ENCODE measurements around the gene USP5. TPM values are rescaled to one million over a fixed set of nuclear protein-coding genes. Genes with fewer than 3 reads are reported as not detected.
A peak's percentile ranks its signal among the peaks of the same experiment; 100 is the strongest.

USP5 gene
- total RNA-seq, 1 donor from 2014 or later = 83.5 TPM

DNA sequence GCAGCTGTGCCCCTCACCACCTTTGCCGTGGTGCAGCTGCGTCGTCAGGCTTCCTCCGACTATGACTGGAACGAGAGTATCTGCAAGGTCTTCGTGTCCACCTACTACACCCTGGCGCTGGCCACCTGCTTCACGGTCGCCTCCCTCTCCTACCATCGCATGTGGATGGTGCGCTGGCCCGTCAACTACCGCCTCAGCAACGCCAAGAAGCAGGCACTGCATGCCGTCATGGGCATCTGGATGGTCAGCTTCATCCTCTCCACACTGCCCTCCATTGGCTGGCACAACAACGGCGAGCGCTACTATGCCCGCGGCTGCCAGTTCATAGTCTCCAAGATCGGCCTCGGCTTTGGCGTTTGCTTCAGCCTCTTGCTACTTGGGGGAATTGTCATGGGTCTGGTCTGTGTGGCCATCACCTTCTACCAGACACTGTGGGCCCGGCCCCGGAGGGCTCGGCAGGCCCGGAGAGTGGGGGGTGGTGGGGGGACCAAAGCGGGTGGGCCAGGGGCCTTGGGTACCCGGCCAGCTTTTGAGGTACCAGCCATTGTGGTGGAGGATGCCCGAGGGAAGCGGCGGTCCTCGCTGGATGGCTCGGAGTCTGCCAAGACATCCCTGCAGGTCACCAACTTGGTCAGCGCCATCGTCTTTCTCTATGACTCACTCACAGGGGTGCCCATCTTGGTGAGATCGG lies 27.7 kb upstream of the USP5 start:
- intact Hi-C loops (cut with DNase I) = no loop called here
- no peak for DNase-seq (ENCODE audit: low spot score)

DNA sequence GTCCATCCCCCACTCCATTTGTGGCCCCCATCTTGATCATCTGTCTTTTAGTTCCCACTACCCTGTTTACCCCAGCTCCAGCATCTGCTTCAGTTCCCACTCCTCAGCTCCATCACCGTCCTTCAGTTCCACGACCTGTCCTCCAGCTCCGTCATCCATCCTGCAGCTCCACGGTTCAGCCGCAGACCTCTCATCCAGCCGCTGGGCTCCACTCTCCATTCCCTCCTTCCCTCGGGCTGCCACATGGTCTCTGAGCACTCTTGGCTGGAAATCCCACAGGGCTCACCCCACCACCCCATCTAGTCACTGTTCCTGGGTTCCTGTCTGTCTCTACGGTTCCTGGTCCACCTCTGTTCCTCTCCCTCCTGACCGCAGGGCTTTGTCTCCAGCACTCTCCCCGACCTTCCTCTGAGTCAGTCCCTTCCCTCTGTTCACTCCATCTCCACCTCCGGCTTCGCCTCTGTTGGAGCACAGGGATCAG lies 27.0 kb upstream of the USP5 start:
- intact Hi-C loops (cut with DNase I) = loop anchor here (5.0 kb wide), 3 partner anchors 58 to 213 kb away; partner anchors contain the start of genes MLF2 and PTMS
- DNase-seq (ENCODE audit: low spot score) = no peak

DNA sequence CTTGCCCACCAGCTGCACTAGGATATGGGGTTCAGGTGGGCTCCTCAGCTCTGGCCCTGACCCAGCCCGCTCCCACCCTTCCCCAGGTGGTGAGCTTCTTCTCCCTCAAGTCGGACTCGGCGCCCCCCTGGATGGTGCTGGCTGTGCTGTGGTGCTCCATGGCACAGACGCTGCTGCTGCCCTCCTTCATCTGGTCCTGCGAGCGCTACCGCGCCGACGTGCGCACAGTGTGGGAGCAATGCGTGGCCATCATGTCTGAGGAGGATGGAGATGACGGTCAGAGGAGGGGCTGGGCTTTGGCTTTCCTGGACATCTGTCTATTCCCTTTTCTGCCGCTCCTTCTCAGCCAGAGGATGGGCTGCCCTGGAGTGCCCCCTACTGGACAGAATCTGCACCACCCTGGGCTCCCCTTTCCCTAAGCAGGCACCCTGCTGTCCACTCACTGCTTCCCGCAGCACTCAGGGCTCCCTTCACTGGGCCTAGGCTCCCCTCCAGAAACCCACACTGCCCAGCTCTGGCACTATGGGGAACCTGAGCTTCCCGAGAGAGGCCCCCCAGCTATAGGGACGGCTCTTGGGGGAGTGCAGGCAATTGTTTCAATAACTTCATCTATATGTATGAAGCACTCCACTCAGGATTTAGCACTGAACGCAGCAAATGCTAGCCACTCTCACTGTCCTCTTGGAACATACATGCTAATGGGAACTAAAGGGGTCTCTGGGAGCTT lies 26.4 kb upstream of the USP5 start:
- DNase-seq (ENCODE audit: low spot score) = peak; percentile 93
- intact Hi-C loops (cut with DNase I) = loop anchor here (5.0 kb wide), 3 partner anchors 58 to 213 kb away; partner anchors contain the start of genes MLF2 and PTMS

DNA sequence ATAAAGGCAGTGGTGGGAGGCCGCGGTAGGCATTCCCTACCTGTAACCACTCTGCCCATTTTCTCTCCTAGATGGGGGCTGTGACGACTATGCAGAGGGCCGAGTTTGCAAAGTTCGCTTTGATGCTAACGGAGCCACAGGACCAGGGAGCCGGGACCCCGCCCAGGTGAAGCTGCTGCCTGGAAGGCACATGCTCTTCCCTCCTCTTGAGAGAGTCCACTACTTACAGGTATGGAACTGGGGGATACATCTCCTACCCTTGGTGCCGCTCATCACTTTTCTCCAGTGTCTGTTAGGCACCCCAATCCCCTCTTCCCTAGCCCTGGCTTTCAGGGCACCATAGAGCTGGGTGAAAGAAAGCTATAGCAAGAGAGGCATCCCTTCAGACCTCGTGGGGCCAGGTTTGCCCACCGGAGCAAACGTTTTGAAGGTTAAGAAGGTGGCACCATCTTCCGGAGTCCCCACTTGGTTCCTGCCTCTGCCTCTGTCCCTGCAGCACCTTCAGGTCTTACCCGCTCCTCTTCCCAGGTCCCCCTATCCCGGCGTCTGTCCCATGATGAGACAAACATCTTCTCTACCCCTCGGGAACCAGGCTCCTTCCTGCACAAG lies 25.7 kb upstream of the USP5 start:
- no peak for DNase-seq (ENCODE audit: low spot score)
- intact Hi-C loops (cut with DNase I) = loop anchor here (5.0 kb wide), 3 partner anchors 59 to 214 kb away; partner anchors contain the start of genes MLF2 and PTMS

DNA sequence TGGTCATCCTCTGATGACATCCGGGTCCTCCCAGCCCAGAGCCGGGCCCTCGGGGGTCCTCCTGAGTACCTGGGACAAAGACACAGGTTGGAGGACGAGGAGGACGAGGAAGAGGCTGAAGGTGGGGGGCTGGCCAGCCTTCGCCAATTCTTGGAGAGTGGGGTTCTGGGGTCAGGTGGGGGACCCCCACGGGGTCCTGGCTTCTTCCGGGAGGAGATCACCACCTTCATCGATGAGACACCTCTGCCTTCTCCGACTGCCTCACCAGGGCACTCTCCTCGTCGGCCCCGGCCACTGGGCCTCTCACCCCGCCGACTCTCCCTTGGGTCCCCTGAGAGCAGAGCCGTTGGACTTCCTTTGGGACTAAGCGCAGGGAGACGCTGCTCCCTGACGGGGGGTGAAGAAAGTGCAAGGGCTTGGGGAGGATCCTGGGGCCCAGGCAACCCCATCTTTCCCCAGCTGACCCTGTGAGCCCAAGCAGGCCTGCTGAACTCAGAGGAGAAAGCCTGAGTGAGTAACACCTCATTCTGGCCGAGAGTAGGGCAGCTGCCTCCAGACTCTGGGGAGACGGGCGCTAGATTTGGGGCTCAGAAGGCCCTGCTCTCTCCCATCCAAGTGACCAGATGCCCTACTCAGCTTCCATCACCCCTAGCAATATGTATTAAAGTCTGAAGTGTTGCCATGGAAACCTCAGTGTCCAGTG lies 25.1 kb upstream of the USP5 start:
- intact Hi-C loops (cut with DNase I) = loop anchor here (5.0 kb wide), 3 partner anchors 60 to 215 kb away; partner anchors contain the start of genes MLF2 and PTMS
- no peak for DNase-seq (ENCODE audit: low spot score)

DNA sequence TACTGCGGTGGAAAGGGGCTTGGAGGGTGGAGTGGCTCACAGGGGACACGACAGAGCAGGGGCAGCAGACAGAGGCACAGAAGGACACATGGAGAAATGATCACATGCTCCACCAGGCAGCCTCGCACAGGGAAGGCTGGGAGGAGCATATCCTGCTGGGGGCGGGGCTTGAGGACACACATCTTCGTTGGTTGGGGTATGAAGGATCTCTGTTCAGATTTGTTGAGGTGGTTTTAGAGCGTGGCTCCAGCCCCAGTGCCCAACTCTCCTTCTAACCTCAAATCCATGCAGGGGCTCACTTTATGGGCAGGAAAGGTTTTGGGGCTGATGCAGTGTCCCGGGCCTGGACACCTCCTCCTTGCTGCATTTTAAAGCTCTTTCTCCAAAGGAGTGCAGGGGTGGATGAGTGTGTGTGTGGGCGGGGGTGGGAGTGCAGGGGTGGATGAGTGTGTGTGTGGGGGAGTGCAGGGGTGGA lies 24.5 kb upstream of the USP5 start:
- peak; percentile 90 for DNase-seq (ENCODE audit: low spot score)
- intact Hi-C loops (cut with DNase I) = loop anchor here (5.0 kb wide), 3 partner anchors 60 to 215 kb away; partner anchors contain the start of genes MLF2 and PTMS

DNA sequence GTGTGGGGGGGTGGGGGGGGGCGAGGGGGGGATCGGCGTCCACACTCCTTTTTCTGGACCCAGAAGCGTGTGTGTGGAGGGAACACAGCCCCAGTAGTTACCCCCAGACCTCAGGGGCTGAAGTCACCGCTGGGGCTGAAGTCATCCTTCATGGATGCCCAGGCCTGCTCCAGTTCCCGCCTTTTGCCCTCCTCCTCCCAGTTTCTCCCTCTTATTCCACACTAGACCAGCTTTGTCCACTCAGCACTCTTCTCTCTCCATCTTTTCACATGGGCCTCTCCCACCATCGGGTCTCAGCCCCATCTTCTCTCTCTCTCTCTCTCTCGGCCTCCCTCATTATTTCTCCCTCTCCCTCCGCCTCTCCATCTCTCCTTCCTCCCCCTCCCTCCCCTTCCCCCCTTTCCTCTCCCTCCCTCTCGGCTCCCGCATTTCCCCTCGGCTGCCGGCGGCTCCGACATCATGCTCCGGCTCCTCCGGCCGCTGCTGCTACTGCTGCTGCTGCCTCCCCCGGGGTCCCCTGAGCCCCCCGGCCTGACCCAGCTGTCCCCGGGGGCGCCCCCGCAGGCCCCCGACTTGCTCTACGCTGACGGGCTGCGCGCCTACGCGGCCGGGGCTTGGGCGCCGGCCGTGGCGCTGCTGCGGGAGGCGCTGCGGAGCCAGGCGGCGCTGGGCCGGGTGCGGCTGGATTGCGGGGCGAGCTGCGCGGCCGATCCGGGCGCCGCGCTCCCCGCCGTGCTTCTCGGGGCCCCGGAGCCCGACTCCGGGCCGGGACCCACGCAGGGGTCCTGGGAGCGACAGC lies 23.8 kb upstream of the USP5 start, which contains the start of gene P3H3:
TSS of gene P3H3 (plus strand) at position 426 of the 799 bp plus-strand sequence. CDS start at position 460, 34 bp downstream.
- DNase-seq (ENCODE audit: low spot score) = no peak

DNA sequence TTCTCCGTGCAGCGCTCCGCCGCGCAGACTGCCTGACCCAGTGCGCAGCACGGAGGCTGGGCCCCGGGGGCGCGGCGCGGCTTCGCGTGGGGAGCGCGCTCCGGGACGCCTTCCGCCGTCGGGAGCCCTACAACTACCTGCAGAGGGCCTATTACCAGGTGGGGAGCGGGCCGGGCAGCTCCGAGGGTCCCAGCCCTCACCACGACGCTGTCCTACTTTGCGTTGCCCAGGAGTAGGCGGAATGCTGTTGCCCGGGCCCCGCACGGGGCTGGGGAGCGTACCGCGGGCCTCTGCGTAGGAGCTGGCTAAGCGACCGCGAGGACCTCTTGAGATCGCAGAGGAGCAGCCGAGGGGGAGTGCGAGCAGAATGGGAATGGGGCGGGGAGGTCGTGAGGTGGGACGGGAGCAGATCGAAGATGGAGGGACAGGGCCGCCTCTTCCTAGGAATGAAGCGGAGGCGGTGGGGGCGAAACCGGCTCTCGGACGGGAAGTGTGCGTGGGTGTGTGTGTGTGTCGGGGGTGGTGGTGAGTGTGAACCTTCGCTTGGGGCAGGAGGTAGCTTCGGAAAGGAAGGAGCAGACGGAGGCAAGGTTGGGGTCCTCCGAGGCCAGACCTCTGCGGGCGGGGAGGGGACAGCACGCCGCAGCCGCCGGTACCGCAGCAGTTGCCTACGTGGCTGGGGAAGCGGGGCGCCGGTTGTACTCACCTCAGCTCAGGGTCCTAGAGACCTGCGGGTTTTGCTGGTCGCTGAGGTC lies 23.0 kb upstream of the USP5 start:
- intact Hi-C loops (cut with DNase I) = loop anchor here (5.0 kb wide), 3 partner anchors 62 to 217 kb away; partner anchors contain the start of genes MLF2 and PTMS
- DNase-seq (ENCODE audit: low spot score) = no peak

More for the DNA sequence above, 23.8 kb upstream of the USP5 start, which contains the start of gene P3H3:
- intact Hi-C loops (cut with DNase I) = loop anchor here (5.0 kb wide), 3 partner anchors 61 to 216 kb away; partner anchors contain the start of genes MLF2 and PTMS

DNA sequence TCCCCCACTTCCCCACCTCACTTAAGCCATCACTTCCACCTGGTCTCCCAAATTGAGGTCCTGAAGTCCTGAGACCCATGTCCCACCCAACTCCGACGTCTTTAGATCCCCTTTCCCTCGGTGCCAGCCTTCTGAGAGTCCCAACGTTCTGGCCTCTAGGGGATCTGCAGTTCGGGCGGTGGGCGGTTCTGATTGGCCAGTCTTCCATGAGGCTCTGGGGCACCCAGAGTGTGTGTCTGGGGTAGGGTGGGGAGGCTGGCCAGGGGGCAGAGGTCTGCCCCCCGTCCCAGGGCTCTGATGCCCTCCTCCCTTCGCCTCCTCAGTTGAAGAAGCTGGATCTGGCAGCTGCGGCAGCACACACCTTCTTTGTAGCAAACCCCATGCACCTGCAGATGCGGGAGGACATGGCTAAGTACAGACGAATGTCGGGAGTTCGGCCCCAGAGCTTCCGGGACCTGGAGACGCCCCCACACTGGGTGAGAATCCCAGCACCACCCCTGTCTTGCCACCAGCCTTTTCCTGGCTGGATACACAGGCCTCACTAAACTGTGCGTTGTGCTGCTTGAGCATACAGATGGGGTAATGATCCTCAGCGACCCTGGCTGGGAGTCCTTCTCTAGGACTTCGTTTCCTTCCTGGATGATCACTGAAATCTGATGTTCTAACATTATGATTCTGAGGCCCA lies 22.3 kb upstream of the USP5 start:
- no peak for DNase-seq (ENCODE audit: low spot score)
- intact Hi-C loops (cut with DNase I) = loop anchor here (5.0 kb wide), 3 partner anchors 62 to 217 kb away; partner anchors contain the start of genes MLF2 and PTMS

DNA sequence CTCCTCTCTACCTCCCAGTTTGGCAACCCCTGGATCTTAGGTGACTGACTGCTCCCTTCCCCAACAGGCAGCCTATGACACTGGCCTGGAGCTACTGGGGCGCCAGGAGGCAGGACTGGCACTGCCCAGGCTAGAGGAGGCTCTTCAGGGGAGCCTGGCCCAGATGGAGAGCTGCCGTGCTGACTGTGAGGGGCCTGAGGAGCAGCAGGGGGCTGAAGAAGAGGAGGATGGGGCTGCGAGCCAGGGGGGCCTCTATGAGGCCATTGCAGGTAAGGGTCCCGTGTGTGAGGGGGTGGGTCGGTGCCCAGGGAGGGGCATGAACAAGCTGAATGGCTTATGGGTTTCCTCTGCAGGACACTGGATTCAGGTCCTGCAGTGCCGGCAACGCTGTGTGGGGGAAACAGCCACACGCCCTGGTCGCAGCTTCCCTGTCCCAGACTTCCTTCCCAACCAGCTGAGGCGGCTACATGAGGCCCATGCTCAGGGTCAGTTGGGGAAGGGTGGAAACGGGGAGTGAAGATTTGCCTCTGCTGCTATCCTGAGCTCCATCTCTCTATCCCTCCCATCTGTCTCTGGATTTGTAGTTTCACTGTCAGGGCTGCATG lies 21.6 kb upstream of the USP5 start:
- intact Hi-C loops (cut with DNase I) = no loop called here
- DNase-seq (ENCODE audit: low spot score) = no peak

DNA sequence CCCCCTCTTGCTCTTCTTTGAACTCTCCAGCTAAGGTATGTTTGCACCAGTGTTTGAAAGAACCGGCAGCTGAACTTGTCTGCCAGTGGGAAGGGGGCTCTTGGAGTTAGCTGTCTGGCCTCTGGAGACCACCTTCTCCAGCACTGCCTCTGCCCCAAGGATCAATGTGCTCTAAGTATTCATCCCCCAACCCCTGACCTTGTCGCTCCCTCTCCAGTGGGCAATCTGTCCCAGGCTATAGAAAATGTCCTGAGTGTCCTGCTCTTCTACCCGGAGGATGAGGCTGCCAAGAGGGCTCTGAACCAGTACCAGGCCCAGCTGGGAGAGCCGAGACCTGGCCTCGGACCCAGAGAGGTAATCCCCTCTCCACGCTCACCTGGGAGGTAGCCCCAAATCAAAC lies 21.0 kb upstream of the USP5 start:
- no peak for DNase-seq (ENCODE audit: low spot score)
- intact Hi-C loops (cut with DNase I) = no loop called here

DNA sequence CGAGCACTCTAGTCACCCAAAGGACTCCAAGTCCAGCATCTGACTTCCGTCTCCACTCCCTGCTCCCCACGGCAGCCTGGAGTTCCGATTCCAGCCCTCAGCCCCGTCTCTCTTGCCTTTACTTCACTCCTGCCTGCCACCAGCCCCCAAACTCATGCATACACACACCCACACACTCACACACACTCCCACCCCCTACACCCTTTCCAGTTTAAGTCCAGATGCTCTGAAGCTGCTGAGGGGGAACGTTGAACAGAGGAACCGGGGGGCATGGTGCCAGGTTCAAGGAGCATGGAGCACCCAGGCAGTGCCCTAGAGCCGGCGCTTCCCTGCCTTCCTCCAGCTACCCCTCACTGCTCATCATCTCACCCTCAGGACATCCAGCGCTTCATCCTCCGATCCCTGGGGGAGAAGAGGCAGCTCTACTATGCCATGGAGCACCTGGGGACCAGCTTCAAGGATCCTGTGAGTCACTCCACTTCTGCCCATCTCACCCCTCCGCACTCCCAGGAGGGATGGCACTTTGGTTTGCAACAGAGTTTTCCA lies 20.4 kb upstream of the USP5 start:
- intact Hi-C loops (cut with DNase I) = no loop called here
- DNase-seq (ENCODE audit: low spot score) = no peak

DNA sequence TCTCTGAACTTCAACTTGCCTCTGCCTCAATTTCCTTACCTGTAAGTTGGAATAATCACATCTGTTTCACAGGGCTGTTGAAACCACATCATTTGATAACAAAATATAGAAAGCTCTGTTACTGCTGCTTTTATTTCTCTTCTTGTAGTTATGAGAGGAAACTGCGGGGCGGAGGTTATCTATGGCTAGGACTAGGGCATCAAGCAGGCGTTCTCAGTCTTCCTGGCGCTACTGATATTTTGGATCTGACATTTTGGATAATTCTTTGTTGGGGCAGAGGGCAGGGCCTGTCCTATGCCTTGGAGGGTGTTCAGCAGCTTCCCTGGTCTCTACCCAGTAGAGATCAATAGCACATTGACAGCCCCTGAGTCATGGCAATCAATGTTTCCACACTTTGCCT lies 19.8 kb upstream of the USP5 start:
- no peak for DNase-seq (ENCODE audit: low spot score)
- intact Hi-C loops (cut with DNase I) = no loop called here

DNA sequence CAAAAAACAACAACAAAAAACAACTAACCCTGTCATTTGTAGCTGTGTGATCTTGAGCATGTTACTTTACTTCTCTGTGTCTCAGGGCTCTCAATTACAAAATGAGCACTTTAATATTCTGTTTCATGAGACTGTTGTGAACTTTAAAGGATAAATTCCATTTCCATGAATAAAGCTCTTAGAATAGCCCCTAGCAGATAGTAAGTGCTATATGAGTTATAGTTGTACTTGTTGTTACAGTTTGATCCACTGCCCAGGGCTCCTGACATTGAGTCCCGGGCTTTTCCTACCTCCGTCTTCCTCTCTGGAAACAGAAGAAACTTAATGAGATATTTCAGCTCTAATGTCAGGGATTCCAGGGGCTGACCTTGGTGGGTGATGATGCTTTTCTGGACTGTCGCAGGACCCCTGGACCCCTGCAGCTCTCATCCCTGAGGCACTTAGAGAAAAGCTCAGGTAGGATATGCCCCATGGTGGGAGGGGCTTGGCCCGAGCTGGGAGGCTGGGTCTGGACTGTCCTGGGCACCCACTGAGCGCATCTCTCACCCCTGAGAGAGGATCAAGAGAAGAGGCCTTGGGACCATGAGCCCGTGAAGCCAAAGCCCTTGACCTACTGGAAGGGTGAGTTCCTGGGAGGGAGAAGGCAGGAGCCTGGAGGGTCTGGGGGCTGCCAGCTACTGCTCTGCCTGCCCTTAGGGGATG lies 18.6 kb upstream of the USP5 start:
- intact Hi-C loops (cut with DNase I) = no loop called here
- DNase-seq (ENCODE audit: low spot score) = no peak

DNA sequence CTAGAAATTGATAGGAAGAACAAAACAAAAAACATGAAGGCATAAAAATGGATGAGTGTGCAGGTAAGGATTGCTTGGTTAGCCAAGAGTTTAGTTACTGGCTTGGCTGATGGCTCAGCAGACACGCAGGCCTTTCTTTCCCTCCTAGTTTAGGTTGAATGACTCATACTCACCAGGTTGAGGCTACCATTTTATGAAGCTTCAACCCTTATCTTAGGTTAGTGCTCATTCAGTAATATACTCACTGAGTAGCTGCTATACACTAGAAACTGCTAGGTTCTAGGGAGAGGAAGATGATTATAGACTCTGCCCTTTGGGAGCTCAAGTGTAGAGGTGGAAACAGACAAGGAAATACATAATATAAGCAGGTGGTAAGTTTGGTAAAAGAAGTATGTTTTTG lies 17.7 kb upstream of the USP5 start:
- intact Hi-C loops (cut with DNase I) = no loop called here
- DNase-seq (ENCODE audit: low spot score) = no peak

DNA sequence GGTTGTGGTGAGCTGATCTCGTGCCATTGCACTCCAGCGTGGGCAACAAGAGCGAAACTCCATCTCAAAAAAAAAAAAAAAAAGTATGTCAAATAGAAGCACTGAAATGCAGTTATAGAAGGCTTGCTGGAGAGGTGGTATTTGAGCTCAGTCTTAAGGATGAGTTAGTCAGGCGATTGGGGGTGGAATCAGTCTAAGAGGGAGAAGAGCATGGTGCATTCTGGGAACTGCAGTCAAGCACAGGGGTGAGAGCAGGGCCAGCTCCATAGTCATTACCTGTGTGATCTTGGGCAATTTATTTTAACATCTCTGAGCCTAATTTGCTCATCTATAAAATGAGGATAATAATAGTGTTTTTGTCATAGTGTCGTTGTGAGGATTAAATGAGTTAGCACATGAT lies 17.1 kb upstream of the USP5 start:
- intact Hi-C loops (cut with DNase I) = no loop called here
- DNase-seq (ENCODE audit: low spot score) = no peak

Measured in cardiac septum (tissue), 1 donor.